GM12878 (cell line): ENCODE measurements around the gene PRKCE. TPM values are rescaled to one million over a fixed set of nuclear protein-coding genes. Genes with fewer than 3 reads are reported as not detected.

Source experiments
- ATAC-seq: fragments of 200-7000 bp; cut with Tn5 transposase; 3 replicates; pipeline ENCODE4 v1.9.1; 2020; ENCODE audit warnings: mild to moderate bottlenecking, moderate library complexity
- BruUV-seq: library from RNA; stranded (reverse); fragments of 400-500 nt; replicated peaks from 2 replicates; lab custom pipeline; 2021; lab: Mats Ljungman, UMichigan
- CTCF ChIA-PET: fragments of 300-600 bp; sonication (Branson Sonifier 250); formaldehyde crosslinking; extraction: SDS; loops from one replicate; lab custom pipeline; 2021; ENCODE audit warnings: inconsistent platforms; lab: Yijun Ruan, JAX
- POLR2A ChIA-PET: fragments of 350-600 bp; formaldehyde crosslinking; extraction: SDS; loops from one replicate; lab custom pipeline; 2021; ENCODE audit warnings: inconsistent platforms; lab: Charles Lee
- RAD21 ChIA-PET: fragments of 300-600 bp; sonication (Branson Sonifier 250); formaldehyde crosslinking; loops from one replicate; lab custom pipeline; 2023; ENCODE audit warnings: antibody characterized with exemption; ENCODE audit not compliant: unreplicated experiment; lab: Charles Lee
- SMC1A ChIA-PET: fragments of 300-600 bp; sonication (Branson Sonifier 250); formaldehyde crosslinking; loops from one replicate; lab custom pipeline; 2023; ENCODE audit not compliant: unreplicated experiment, uncharacterized antibody; lab: Charles Lee
- DNase-seq: peaks from one replicate; pipeline ENCODE4 v3.0.0-alpha.2; 2011; ENCODE audit warnings: low read depth, low spot score
- FAIRE-seq: peaks from 3 replicates; lab custom pipeline; 2011; peaks lifted over from hg19 to GRCh38; lab: Jason Lieb, UNC
- H2AFZ ChIP-seq: 2 replicates; pipeline ENCODE4 v1.6.0; 2011; ENCODE audit warnings: low read depth, low read length, control low read depth; ENCODE audit not compliant: control insufficient read depth
- H3K27ac ChIP-seq: 2 replicates; pipeline ENCODE4 v1.5.1; 2011; ENCODE audit warnings: control low read depth; ENCODE audit not compliant: control insufficient read depth, insufficient read depth
- H3K27me3 ChIP-seq, 2 experiments: replicated peaks in 1 of 2; 2 replicates each; pipeline versions ENCODE4 v1.6.0 to v1.6.1; 2011; ENCODE audit warnings: low read length in 1 of 2; ENCODE audit not compliant: control insufficient read depth in 2 of 2, insufficient read depth in 2 of 2
- H3K36me3 ChIP-seq, 2 experiments: 2 replicates each; pipeline ENCODE4 v1.5.1; 2011; ENCODE audit warnings: low read length in 1 of 2; ENCODE audit not compliant: control insufficient read depth in 2 of 2, insufficient read depth in 2 of 2
- H3K4me1 ChIP-seq: 2 replicates; pipeline ENCODE4 v1.6.1; 2011; ENCODE audit warnings: mild to moderate bottlenecking, low read length, moderate library complexity, mixed read lengths; ENCODE audit not compliant: control insufficient read depth, insufficient read depth
- H3K4me2 ChIP-seq: 2 replicates; pipeline ENCODE4 v1.6.0; 2011; ENCODE audit warnings: control low read depth; ENCODE audit not compliant: control insufficient read depth, insufficient read depth
- H3K4me3 ChIP-seq: fragments of 200-600 bp; sonication (generic); 2 replicates; pipeline ENCODE4 v1.5.1; 2016
- H3K79me2 ChIP-seq: 2 replicates; pipeline ENCODE4 v1.6.0; 2011; ENCODE audit warnings: low read length; ENCODE audit not compliant: control insufficient read depth, insufficient read depth
- H3K9ac ChIP-seq: 2 replicates; pipeline ENCODE4 v1.8.0; 2011; ENCODE audit warnings: low read length, control low read depth, mixed read lengths; ENCODE audit not compliant: control insufficient read depth, insufficient read depth
- H3K9me3 ChIP-seq: replicated peaks from 3 replicates; pipeline ENCODE4 v1.5.1; 2011; ENCODE audit warnings: mild to moderate bottlenecking, low read length; ENCODE audit not compliant: control insufficient read depth, insufficient read depth
- H4K20me1 ChIP-seq: 2 replicates; pipeline ENCODE4 v1.6.0; 2011; ENCODE audit not compliant: control insufficient read depth, insufficient read depth
- GABPA ChIP-seq: IDR thresholded peaks from 2 replicates; pipeline ENCODE4 v1.6.1; 2014; ENCODE audit warnings: antibody characterized with exemption, low read depth, mild to moderate bottlenecking, inconsistent platforms
- TCF12 ChIP-seq: IDR thresholded peaks from 2 replicates; pipeline ENCODE4 v1.6.1; 2011; ENCODE audit warnings: low read depth, mild to moderate bottlenecking, low read length
- WGBS: methylation state at CpG from one replicate; pipeline ENCODE4 v1.1.6; 2016; ENCODE audit warnings: low lambda C conversion rate; ENCODE audit not compliant: insufficient replicate concordance, insufficient coverage; ENCODE audit errors: missing lambda C conversion rate; 5-methylcytosine and 5-hydroxymethylcytosine counted together
- in situ Hi-C: fragments of 300-500 bp; cut with MboI; formaldehyde crosslinking; loops from 9 replicates; pipeline ENCODE4 v1.14.3; 2018; ENCODE audit warnings: mixed read lengths
- intact Hi-C: fragments of 100-400 bp; cut with micrococcal nuclease; formaldehyde crosslinking; loops from one replicate; pipeline ENCODE4 v1.14.2; 2022; ENCODE audit not compliant: unreplicated experiment
- polyA plus RNA-seq, 11 experiments: library from polyadenylated mRNA; depleted of rRNA in 4 of 11; unstranded in 6 of 11; stranded (reverse) in 5 of 11; fragments of >200 nt; fragmentation: Nextera tagmentation in 4 of 11; fragmentation: Illumina TruSeq in 1 of 11; extraction: Ambion mirVana in 4 of 11; extraction: Trizol in 1 of 11; gene quantifications; 1 replicate in 1 of 11; 2 replicates in 10 of 11; pipeline versions ENCODE4 v1.2.1 to v1.2.3, GENCODE V29; 2011 to 2016; ENCODE audit warnings: inconsistent platforms in 2 of 11, missing spikeins in 2 of 11, low read depth in 1 of 11
- total RNA-seq, 4 experiments: library from RNA; depleted of rRNA in 3 of 4; stranded (reverse); fragments of >200 nt in 3 of 4; fragmentation: Illumina TruSeq in 1 of 4; extraction: Trizol in 1 of 4; gene quantifications; 2 replicates each; pipeline versions ENCODE4 v1.2.1 to v1.2.3, GENCODE V29; 2013 to 2021
- TF ChIP-seq, protein P1 (sequence below): IDR thresholded peaks from 2 replicates; pipeline ENCODE4 v1.6.1; 2012; ENCODE audit warnings: mild to moderate bottlenecking, low read depth, low read length
- TF ChIP-seq, protein P2 (sequence below): fragments of 450-650 bp; IDR thresholded peaks from 2 replicates; pipeline ENCODE4 v1.6.1; 2017; ENCODE audit warnings: mild to moderate bottlenecking, low read depth, inconsistent platforms; ENCODE audit not compliant: poor library complexity, severe bottlenecking

Gene PRKCE
- total and polyA plus RNA-seq, 10 of the 15 experiments (the other 5 are each of a cell fraction or from before 2014, with no cell fraction given), result 2.6 to 28.2 (median 11.3) TPM

DNA sequence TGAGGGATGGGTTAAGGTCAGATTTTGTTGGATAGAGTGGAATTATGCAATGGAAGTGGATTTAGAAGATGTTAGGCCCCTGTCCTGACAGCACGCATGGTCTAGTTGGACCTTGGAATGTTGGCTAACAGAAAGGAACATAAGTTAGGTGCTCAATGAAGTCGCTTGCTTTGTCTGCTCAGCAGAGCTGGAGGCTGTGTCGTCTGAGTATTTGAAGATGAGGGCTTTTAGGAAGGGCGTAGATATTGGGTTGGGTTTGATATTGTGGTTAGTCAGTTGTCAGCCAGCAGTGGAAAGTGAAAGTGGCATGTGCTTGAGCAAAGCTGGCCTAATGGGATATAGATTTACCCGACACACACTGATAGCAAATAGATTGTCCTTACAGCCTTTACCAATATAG lies 239.3 kb downstream of the PRKCE start (continued):
- TF ChIP-seq, protein P1, sequence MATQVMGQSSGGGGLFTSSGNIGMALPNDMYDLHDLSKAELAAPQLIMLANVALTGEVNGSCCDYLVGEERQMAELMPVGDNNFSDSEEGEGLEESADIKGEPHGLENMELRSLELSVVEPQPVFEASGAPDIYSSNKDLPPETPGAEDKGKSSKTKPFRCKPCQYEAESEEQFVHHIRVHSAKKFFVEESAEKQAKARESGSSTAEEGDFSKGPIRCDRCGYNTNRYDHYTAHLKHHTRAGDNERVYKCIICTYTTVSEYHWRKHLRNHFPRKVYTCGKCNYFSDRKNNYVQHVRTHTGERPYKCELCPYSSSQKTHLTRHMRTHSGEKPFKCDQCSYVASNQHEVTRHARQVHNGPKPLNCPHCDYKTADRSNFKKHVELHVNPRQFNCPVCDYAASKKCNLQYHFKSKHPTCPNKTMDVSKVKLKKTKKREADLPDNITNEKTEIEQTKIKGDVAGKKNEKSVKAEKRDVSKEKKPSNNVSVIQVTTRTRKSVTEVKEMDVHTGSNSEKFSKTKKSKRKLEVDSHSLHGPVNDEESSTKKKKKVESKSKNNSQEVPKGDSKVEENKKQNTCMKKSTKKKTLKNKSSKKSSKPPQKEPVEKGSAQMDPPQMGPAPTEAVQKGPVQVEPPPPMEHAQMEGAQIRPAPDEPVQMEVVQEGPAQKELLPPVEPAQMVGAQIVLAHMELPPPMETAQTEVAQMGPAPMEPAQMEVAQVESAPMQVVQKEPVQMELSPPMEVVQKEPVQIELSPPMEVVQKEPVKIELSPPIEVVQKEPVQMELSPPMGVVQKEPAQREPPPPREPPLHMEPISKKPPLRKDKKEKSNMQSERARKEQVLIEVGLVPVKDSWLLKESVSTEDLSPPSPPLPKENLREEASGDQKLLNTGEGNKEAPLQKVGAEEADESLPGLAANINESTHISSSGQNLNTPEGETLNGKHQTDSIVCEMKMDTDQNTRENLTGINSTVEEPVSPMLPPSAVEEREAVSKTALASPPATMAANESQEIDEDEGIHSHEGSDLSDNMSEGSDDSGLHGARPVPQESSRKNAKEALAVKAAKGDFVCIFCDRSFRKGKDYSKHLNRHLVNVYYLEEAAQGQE, result no peak
- TF ChIP-seq, all 136 proteins: peak for 4

DNA sequence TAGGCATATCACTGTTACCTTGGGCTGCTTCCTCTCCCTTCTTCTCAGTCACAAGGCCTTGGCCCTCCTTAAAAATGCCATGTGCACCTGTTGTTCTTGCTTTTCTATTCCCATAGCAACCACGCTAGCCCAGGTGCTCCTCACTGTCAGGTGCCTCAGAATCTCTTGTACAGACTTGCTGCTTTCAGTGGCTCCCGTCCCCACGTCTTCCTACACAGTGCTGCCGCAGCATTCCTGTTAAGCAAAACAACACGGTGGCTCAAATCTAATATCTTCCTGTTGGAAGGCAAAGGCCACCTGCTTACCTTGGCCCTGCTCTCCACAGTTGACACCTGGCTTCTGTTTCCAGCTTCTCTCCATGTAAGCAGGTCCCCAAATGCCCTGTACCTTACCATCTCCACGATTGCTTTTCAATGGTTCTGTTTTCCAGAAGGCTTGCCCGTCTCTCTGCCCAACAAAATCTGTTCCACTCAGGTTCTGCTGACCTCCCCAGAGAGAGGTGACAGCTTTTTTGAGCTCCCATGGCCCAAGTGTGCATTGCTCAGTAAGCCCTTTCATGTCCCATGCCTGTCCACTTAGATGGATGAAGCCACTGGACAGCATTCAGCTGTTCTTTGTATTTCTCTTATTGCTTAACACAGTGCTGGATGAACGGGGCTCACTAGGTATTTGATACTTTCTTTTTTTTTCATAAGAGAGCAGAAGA lies 240.4 kb downstream of the PRKCE start:
- ATAC-seq, result no peak
- no peaks in the 10 kb centered on the region for H3K27me3 ChIP-seq
- RAD21 ChIA-PET, result interaction anchor here (0.5 to 6.3 kb wide), 5 partner anchors 24 to 55 kb away, joined by 3 to 100 read pairs (median 4); no protein-coding TSS in a partner anchor
- intact Hi-C loops (no loop called here), in situ Hi-C loops (no loop called here)
- no peaks in the 10 kb centered on the region; the same call in 2 of the 3 replicates for H3K9me3 ChIP-seq
- no peak overlapping the region for H3K27ac ChIP-seq
- peaks cover 4% of the 10 kb centered on the region; the same call in 1 of the 2 replicates for H3K79me2 ChIP-seq
- POLR2A ChIA-PET, result interaction anchor here (0.6 to 3.6 kb wide), 3 partner anchors 10 to 230 kb away, joined by 4 to 13 read pairs (median 5); no protein-coding TSS in a partner anchor
- CTCF ChIA-PET, result interaction anchor here (0.6 to 5.2 kb wide), 4 partner anchors 10 to 50 kb away, joined by 3 to 48 read pairs (median 8); no protein-coding TSS in a partner anchor
- no peaks in the 10 kb centered on the region for H4K20me1 ChIP-seq
- H3K4me3 ChIP-seq, result no peak overlapping the region
- SMC1A ChIA-PET, result interaction anchor here (0.7 to 11.4 kb wide), 5 partner anchors 14 to 53 kb away, joined by 3 to 224 read pairs (median 55); no protein-coding TSS in a partner anchor
- DNase-seq, result no peak
- TF ChIP-seq, protein P2, sequence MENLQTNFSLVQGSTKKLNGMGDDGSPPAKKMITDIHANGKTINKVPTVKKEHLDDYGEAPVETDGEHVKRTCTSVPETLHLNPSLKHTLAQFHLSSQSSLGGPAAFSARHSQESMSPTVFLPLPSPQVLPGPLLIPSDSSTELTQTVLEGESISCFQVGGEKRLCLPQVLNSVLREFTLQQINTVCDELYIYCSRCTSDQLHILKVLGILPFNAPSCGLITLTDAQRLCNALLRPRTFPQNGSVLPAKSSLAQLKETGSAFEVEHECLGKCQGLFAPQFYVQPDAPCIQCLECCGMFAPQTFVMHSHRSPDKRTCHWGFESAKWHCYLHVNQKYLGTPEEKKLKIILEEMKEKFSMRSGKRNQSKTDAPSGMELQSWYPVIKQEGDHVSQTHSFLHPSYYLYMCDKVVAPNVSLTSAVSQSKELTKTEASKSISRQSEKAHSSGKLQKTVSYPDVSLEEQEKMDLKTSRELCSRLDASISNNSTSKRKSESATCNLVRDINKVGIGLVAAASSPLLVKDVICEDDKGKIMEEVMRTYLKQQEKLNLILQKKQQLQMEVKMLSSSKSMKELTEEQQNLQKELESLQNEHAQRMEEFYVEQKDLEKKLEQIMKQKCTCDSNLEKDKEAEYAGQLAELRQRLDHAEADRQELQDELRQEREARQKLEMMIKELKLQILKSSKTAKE, result no peak
- TF ChIP-seq TCF12, result 0 out of 2 replicates have a peak, but pooled peaks have one; percentile 17
- TF ChIP-seq GABPA, result no peak
- TF ChIP-seq, all 136 proteins: peak for 1
- Histone ChIP-seq H3K9ac (no peak overlapping the region), H3K4me1 (peaks cover 54% of the 10 kb centered on the region), H3K36me3 (no peaks in the 10 kb centered on the region), H2AFZ (no peak overlapping the region), H3K4me2 (no peak overlapping the region)
- BruUV-seq, result no TSS peak
- no peak for FAIRE-seq
- 61% methylated on average over 8 of the region's 8 CpGs for WGBS
